Body of pancreas (tissue), 4 donors: Measurements from ENCODE around the gene RETN. TPM values are rescaled to one million over a fixed set of nuclear protein-coding genes. Genes with fewer than 3 reads are reported as not detected.
A peak's percentile ranks its signal among the peaks of the same experiment; 100 is the strongest.

Experiments
- ATAC-seq: fragments of 150-250 bp; one replicate; pipeline ENCODE4 v1.9.1; 2016
- DNase-seq, 4 donors: peaks; one replicate each; pipeline ENCODE4 v3.0.0-alpha.2; 2019
- H3K27ac ChIP-seq, 4 donors: fragments of 200-600 bp; sonication (generic); 1 replicate in 3 of 4; 2 replicates in 1 of 4; pipeline versions ENCODE4 v1.5.1 to v1.6.1; 2016 to 2019; ENCODE audit warnings: mild to moderate bottlenecking in 1 of 4, mixed read lengths in 1 of 4, moderate library complexity in 1 of 4
- H3K27me3 ChIP-seq, 2 donors: fragments of 200-600 bp; sonication (generic); one replicate each; pipeline ENCODE4 v1.6.0; 2016; ENCODE audit warnings: mild to moderate bottlenecking in 1 of 2
- H3K36me3 ChIP-seq, 2 donors: fragments of 200-600 bp; sonication (generic); replicated peaks in 1 of 2; 2 replicates each; pipeline ENCODE4 v1.5.1; 2016; ENCODE audit warnings: low read depth in 2 of 2; ENCODE audit not compliant: insufficient read depth in 1 of 2
- H3K4me1 ChIP-seq: fragments of 200-600 bp; sonication (generic); one replicate; pipeline ENCODE4 v1.6.0; 2016
- H3K4me3 ChIP-seq, 2 donors: fragments of 200-600 bp; sonication (generic); 1 replicate in 1 of 2; 2 replicates in 1 of 2; pipeline ENCODE4 v1.5.1; 2016 to 2019
- H3K9me3 ChIP-seq, 3 donors: fragments of 200-600 bp; sonication (generic); 1 replicate in 2 of 3; 2 replicates in 1 of 3; pipeline ENCODE4 v1.5.1; 2016
- POLR2A ChIP-seq, 3 donors: fragments of 450-650 bp; IDR thresholded peaks; one replicate each; pipeline ENCODE4 v1.6.1; 2016; ENCODE audit warnings: antibody characterized with exemption in 3 of 3, mild to moderate bottlenecking in 2 of 3
- WGBS, 2 donors: methylation state at CpG; one replicate each; pipeline ENCODE4 v1.1.5; 2017; 5-methylcytosine and 5-hydroxymethylcytosine counted together
- intact Hi-C: fragments of 100-400 bp; cut with DNase I; formaldehyde crosslinking; loops from one replicate; pipeline ENCODE4 v1.15.1; 2023
- total RNA-seq, 2 donors: library from RNA; depleted of rRNA; stranded (reverse); fragments of >200 nt; gene quantifications; one replicate each; pipeline ENCODE4 v1.1.0, GENCODE V29; 2016
- TF ChIP-seq, protein P1 (sequence below), 7 experiments: fragments of 450-650 bp in 4 of 7; fragments of 200-600 bp in 3 of 7; sonication (generic) in 3 of 7; IDR thresholded peaks; one replicate each; pipeline ENCODE4 v1.5.1; 2016 to 2019; ENCODE audit warnings: antibody characterized with exemption in 7 of 7

The RETN gene
- total RNA-seq, 2 donors from 2014 or later, result not detected

DNA sequence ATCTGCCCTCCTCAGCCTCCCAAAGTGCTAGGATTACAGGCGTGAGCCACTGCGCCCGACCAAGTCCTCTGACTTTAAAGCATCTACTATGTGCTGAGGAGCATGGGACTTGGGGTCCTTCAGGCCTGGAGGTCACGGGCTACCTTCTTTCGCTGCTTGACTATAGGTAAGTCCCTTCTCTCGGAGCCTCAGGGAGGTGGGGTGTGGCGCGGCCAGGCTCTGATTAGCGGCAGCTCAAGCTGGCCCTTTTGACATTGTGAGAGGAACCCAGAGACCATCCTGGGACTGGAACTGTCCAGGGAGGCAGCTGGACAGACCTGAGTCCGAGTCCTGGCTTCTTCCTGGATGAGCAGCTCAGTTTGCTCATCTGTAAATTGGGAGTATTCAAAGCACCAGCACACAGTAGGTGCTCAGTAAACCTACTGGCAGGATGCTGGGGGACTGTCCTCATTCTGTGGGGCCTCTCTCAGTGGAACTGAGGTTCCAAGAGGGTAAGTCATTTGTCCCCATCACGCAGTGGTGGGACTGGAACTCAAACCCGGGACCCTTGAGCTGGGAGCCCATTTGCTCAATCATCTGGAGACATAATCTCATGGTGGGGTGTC, 32.3 kb downstream of the RETN start:
- ATAC-seq (no peak), DNase-seq (no peak)
- Histone ChIP-seq H3K36me3 (no peaks in the 10 kb centered on the region), H3K9me3 (no peaks in the 10 kb centered on the region), H3K27ac (no peak overlapping the region), H3K4me1 (no peaks in the 10 kb centered on the region), H3K27me3 (peaks cover 0 to 8% of the 10 kb centered on the region in 2 donors), H3K4me3 (no peak overlapping the region)
- TF ChIP-seq, protein P1, sequence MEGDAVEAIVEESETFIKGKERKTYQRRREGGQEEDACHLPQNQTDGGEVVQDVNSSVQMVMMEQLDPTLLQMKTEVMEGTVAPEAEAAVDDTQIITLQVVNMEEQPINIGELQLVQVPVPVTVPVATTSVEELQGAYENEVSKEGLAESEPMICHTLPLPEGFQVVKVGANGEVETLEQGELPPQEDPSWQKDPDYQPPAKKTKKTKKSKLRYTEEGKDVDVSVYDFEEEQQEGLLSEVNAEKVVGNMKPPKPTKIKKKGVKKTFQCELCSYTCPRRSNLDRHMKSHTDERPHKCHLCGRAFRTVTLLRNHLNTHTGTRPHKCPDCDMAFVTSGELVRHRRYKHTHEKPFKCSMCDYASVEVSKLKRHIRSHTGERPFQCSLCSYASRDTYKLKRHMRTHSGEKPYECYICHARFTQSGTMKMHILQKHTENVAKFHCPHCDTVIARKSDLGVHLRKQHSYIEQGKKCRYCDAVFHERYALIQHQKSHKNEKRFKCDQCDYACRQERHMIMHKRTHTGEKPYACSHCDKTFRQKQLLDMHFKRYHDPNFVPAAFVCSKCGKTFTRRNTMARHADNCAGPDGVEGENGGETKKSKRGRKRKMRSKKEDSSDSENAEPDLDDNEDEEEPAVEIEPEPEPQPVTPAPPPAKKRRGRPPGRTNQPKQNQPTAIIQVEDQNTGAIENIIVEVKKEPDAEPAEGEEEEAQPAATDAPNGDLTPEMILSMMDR (IDR thresholded peaks at IDR 0.05), result no peak
- intact Hi-C loops, result no loop called here
- 74 to 79% methylated on average over 6 to 12 of the region's 12 CpGs for WGBS, 2 donors

DNA sequence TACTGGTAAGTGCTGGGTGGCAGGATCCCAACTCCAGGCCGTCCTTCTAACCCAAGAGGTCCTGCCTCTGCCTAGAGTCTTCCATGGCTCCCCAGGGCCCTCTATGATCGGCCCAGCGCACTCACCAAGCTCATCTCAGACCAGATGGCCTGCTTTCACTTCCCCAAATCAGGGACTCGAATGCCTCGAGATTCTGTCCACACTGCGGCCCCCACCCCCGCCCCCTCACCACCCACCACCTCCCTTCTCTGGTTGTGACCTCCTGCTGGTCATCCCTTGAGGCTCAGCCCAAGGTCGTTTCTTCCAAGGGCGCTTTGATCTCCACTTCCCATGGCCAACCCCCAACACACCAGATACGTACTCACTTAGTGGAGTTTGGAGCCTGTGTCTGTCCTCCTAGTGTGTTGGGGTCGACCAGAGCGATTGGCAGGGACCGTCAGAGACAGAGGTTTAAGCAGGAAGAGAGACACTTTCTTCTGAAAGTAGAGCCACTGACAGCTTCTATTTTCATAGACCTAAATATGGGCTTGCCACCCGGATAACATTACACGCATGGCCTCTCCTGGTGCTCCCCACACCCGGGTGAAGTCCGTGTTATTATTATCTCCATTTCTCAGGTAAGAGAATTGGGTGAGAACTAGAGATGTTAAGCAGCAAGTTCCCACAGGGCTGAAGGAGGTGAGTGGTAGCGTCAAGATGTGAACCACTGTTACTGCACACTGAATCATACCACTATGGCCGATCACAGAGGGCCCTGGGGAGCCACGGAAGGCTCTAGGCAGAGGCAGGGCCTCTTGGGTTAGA, 33.0 kb downstream of the RETN start, which contains the start of gene FCER2:
Gene FCER2 (minus strand): TSS at position 478 of the 804 bp plus-strand sequence. CDS start 2,371 bp downstream, outside the sequence.
- H3K27me3 ChIP-seq, result peaks cover 0 to 8% of the 10 kb centered on the region in 2 donors
- intact Hi-C loops, result no loop called here
- DNase-seq (peak in 1 of 4 donors; percentile 15), ATAC-seq (no peak)
- no peaks in the 10 kb centered on the region for H3K9me3 ChIP-seq
- no peaks in the 10 kb centered on the region for H3K4me1 ChIP-seq
- TF ChIP-seq, protein P1 (IDR thresholded peaks at IDR 0.05), result no peak
- TF ChIP-seq POLR2A (IDR thresholded peaks at IDR 0.05), result no peak
- H3K36me3 ChIP-seq, result no peaks in the 10 kb centered on the region
- 37 to 48% methylated on average over 12 to 19 of the region's 20 CpGs for WGBS, 2 donors
- H3K27ac ChIP-seq, result no peak within 1 kb of the TSS
- no peak within 1 kb of the TSS for H3K4me3 ChIP-seq

DNA sequence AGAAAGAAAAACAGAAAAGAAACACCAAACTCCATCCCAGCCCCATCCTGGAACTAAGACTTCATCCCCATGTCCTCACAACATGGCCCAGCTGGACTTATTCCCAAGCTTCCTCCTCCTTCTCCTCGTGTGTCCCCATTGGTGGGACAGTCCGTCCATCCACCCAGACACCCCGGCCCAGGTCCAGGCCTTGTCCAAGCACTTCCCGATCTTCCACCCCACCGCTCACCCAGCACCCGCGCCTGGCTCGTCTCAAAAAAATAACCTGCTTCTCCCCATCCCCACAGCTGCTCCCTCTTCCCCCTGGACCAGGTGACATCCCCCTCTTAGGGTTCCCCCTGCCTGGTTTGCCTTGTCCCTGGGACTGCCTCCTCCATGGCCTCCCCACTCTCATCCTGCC, 34.5 kb downstream of the RETN start:
- H3K4me1 ChIP-seq, result no peaks in the 10 kb centered on the region
- no peaks in the 10 kb centered on the region for H3K9me3 ChIP-seq
- 40 to 41% methylated on average over 8 of the region's 8 CpGs for WGBS, 2 donors
- H3K4me3 ChIP-seq, result no peak overlapping the region
- H3K27me3 ChIP-seq, result peaks cover 0 to 6% of the 10 kb centered on the region in 2 donors
- intact Hi-C loops, result no loop called here
- TF ChIP-seq, protein P1 (IDR thresholded peaks at IDR 0.05), result no peak
- peak in 1 of 4 donors; percentile 12 for DNase-seq
- ATAC-seq, result no peak
- H3K27ac ChIP-seq, result no peak overlapping the region
- H3K36me3 ChIP-seq, result no peaks in the 10 kb centered on the region

DNA sequence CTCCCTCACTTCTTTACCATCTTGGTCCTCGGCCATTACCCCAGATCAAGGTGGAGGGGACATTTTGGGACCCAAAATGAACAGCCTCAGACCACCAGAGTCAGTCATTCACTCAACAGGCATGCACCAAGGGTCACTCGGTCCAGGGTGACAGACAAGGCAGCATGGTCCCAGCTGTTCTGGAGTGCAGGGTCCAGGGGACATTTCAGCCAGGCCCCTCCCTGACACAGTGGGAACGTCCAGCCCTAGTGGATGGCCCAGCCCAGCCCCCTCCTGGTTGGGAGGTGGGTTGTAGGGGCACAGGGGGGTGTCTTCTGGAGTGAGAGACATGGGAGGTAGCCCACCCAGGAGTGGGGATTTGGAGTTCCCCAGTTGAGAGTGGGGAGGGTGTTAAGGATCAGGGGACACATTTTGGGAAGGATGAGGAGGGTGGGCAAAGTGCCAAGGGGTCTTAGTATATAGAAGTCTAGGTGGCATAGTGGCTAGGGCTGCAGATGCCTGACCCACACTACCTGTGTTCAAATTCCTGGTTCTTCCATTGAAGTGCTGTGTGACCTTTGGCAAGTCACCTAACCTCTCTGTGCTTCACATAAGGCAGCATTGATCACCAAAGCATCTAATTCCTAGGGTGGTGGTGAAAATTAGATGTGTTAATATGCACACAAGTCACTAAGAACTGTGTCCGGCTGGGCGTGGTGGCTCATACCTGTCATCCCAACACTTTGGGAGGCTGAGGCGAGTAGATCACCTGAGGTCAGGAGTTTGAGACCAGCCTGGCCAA, 35.6 kb downstream of the RETN start:
- peaks cover 0 to 3% of the 10 kb centered on the region in 2 donors for H3K27me3 ChIP-seq
- TF ChIP-seq, protein P1 (IDR thresholded peaks at IDR 0.05), result no peak
- no peak for TF ChIP-seq POLR2A (IDR thresholded peaks at IDR 0.05)
- H3K9me3 ChIP-seq, result no peaks in the 10 kb centered on the region
- WGBS, 2 donors, result 67 to 68% methylated on average over 6 of the region's 6 CpGs
- ATAC-seq, result no peak
- intact Hi-C loops, result no loop called here
- H3K4me3 ChIP-seq, result no peak overlapping the region
- no peaks in the 10 kb centered on the region for H3K4me1 ChIP-seq
- DNase-seq, result no peak
- no peak overlapping the region for H3K27ac ChIP-seq
- H3K36me3 ChIP-seq, result no peaks in the 10 kb centered on the region
